AG04450 (cell line): ENCODE data around the gene SFXN5. TPM values are rescaled to one million over a fixed set of nuclear protein-coding genes. Genes with fewer than 3 reads are reported as not detected.
A peak's percentile ranks its signal among the peaks of the same experiment; 100 is the strongest.

ENCODE experiments used
- CTCF ChIA-PET: fragments of 300-600, 350-600 bp; formaldehyde crosslinking; extraction: SDS; loops from one replicate; lab custom pipeline; 2022; ENCODE audit warnings: antibody characterized with exemption, inconsistent platforms; lab: Charles Lee
- POLR2A ChIA-PET: fragments of 350-600 bp; formaldehyde crosslinking; extraction: SDS; loops from one replicate; lab custom pipeline; 2021; ENCODE audit warnings: antibody characterized with exemption, inconsistent platforms; lab: Yijun Ruan, JAX
- DNase-seq: peaks from one replicate; pipeline ENCODE4 v3.0.0-alpha.2; 2011; ENCODE audit warnings: low read depth, low spot score
- H3K27ac ChIP-seq: one replicate; pipeline ENCODE4 v1.5.1; 2012; ENCODE audit warnings: low read depth, low read length, control low read depth
- H3K27me3 ChIP-seq: one replicate; pipeline ENCODE4 v1.6.0; 2012; ENCODE audit warnings: low read length; ENCODE audit not compliant: control insufficient read depth, insufficient read depth
- H3K4me3 ChIP-seq: 2 replicates; pipeline ENCODE4 v1.5.1; 2011; ENCODE audit warnings: mild to moderate bottlenecking, low read depth, low read length, control low read depth
- H3K9me3 ChIP-seq: 2 replicates; pipeline ENCODE4 v1.5.1; 2012; ENCODE audit warnings: low read length; ENCODE audit not compliant: control insufficient read depth, insufficient read depth
- polyA plus RNA-seq: library from polyadenylated mRNA; depleted of rRNA; stranded (reverse); fragments of >200 nt; gene quantifications from 2 replicates; pipeline ENCODE4 v1.2.3, GENCODE V29; 2011
- TF ChIP-seq, protein P1 (sequence below): IDR thresholded peaks from 2 replicates; pipeline ENCODE4 v1.5.1; 2011; ENCODE audit warnings: low read depth, low read length, control low read depth, inconsistent platforms

SFXN5 gene
- polyA plus RNA-seq, 1 experiment = 11.8 TPM

DNA sequence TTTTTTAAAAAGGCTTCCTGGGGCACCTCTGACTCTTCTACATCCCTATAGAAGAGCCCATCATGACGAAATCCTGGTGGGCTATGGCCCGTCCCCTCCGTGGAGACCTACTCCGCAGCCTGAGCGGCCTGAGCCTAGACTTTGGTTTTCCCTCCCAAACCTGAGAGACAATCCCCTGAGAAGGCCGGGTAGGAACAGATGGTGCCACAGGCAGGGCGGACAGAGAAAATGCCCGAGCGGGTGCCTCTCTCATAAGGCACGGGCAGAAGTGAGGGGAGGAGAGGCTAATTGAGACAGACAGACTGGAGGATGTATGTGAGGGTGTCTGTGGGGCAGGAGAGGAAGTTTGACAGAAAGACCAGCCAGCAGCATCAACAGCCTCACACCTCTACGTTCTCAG is 20.2 kb upstream of the SFXN5 start:
- no peak overlapping the region for H3K27ac ChIP-seq
- H3K27me3 ChIP-seq = no peaks in the 10 kb centered on the region
- H3K4me3 ChIP-seq = no peak overlapping the region
- TF ChIP-seq, protein P1, sequence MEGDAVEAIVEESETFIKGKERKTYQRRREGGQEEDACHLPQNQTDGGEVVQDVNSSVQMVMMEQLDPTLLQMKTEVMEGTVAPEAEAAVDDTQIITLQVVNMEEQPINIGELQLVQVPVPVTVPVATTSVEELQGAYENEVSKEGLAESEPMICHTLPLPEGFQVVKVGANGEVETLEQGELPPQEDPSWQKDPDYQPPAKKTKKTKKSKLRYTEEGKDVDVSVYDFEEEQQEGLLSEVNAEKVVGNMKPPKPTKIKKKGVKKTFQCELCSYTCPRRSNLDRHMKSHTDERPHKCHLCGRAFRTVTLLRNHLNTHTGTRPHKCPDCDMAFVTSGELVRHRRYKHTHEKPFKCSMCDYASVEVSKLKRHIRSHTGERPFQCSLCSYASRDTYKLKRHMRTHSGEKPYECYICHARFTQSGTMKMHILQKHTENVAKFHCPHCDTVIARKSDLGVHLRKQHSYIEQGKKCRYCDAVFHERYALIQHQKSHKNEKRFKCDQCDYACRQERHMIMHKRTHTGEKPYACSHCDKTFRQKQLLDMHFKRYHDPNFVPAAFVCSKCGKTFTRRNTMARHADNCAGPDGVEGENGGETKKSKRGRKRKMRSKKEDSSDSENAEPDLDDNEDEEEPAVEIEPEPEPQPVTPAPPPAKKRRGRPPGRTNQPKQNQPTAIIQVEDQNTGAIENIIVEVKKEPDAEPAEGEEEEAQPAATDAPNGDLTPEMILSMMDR = no peak
- no peaks in the 10 kb centered on the region; the same call in 1 of the 2 replicates for H3K9me3 ChIP-seq
- no peak for DNase-seq
- CTCF ChIA-PET = interaction anchor here (1.9 kb wide), 1 partner anchor 86 kb away, joined by 5 read pairs; no protein-coding TSS in a partner anchor
- POLR2A ChIA-PET = interaction anchor here (1.6 kb wide), 1 partner anchor 20 kb away, joined by 4 read pairs; no protein-coding TSS in a partner anchor

DNA sequence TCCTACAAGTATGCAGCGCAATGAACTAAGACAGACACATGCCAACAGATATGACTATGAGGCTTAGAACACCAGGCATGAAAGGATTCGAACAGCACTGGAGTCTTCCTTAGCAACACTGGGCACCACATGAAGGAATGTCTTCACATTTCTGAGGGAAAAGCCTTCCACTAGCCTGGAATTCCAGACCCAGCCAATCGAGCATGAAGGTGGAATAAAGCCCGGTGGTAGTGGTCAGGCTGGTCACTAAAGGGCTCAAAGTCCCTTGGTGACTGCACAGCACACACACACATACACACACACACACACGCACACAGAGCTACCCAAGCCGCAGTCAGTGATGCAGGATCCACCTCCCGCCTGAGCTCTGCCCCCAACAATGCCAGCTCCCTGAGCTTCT is 19.7 kb upstream of the SFXN5 start:
- no peak overlapping the region for H3K27ac ChIP-seq
- no peaks in the 10 kb centered on the region for H3K27me3 ChIP-seq
- ChIA-PET CTCF (interaction anchor here (1.9 kb wide), 1 partner anchor 86 kb away, joined by 5 read pairs; no protein-coding TSS in a partner anchor), POLR2A (interaction anchor here (1.6 kb wide), 1 partner anchor 21 kb away, joined by 4 read pairs; no protein-coding TSS in a partner anchor)
- DNase-seq = no peak
- no peaks in the 10 kb centered on the region; the same call in 1 of the 2 replicates for H3K9me3 ChIP-seq
- TF ChIP-seq, protein P1 = no peak
- no peak overlapping the region for H3K4me3 ChIP-seq

DNA sequence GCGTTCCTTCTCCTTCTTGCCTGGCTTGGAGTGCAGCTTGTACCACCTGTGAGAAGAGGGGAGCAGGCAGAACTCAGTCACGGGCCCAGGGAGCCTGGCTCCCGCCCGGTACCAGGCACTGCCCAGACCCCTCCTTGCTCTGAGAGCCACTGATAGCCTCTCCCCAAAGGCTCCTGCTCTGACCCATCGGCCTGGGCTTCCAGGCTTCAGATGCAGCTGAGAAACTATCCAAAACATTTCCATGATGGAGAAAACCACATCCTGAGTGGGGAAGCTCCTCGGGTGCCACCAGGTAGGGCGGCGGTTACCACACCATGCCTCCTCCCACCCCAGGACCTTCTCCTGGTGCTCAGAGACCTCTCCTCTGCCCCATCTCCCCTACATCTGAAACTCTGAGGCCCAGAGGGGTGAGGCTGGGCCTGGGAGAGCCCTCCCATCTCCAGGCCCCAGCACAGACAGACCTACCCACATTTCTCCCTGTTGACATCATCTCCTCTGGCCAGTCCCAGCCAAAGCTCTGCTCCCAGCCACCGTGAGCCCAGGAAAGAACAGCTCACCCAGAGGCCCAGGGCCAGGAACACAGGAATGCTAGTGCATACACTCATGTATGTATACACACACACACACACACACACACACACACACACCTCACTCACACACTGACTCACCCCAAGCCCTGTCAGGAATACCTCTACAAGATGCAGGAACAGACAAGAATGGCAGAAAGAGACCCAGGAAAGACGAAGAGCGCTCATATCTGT is 17.9 kb upstream of the SFXN5 start:
- Histone ChIP-seq H3K27me3 (no peaks in the 10 kb centered on the region), H3K4me3 (peak overlapping the region; percentile 10), H3K27ac (peak overlapping the region; percentile 96), H3K9me3 (no peaks in the 10 kb centered on the region; the same call in 1 of the 2 replicates)
- DNase-seq = peak; percentile 98
- ChIA-PET CTCF (interaction anchor here (2.6 to 10.5 kb wide), 2 partner anchors 70 to 88 kb away, joined by 14 to 240 read pairs; no protein-coding TSS in a partner anchor), POLR2A (interaction anchor here (0.6 to 1.5 kb wide), 10 partner anchors 8 to 460 kb away, joined by 3 to 11 read pairs (median 4); partner anchors contain the start of genes RAB11FIP5 and SFXN5)
- TF ChIP-seq, protein P1 = no peak

DNA sequence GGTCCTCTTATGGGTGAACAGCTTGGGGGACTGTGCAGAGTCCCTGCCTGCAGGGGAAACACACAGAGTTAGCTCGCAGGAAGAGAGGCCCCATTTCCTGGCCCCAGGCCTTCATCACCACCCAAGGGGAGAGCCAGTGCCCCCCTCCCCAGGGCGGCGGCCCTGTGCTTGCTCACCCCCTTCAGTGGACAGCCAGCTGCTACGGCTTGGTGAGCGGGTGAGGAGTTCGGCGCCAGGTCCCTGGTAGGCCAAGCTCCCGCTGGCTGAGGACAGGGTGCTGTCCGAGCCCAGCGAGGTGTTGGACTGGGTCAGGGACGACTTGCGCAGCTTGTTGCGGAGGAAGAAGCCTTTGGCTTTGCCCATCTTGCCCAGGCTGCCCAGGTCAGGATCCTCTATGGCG is 17.2 kb upstream of the SFXN5 start:
- TF ChIP-seq, protein P1 = no peak
- DNase-seq = no peak
- Histone ChIP-seq H3K27me3 (no peaks in the 10 kb centered on the region), H3K4me3 (no peak overlapping the region), H3K27ac (peak overlapping the region; percentile 96), H3K9me3 (no peaks in the 10 kb centered on the region; the same call in 1 of the 2 replicates)
- POLR2A ChIA-PET = interaction anchor here (0.6 to 1.5 kb wide), 5 partner anchors 7 to 129 kb away, joined by 3 to 11 read pairs (median 4); partner anchors contain the start of genes RAB11FIP5 and SFXN5
- CTCF ChIA-PET = interaction anchor here (1.3 to 10.5 kb wide), 3 partner anchors 71 to 196 kb away, joined by 5 to 240 read pairs (median 14); no protein-coding TSS in a partner anchor
